ENCODE results near the gene COL9A1. TPM values are rescaled to one million over a fixed set of nuclear protein-coding genes. Genes with fewer than 3 reads are reported as not detected.

COL9A1 gene
- total and polyA plus RNA-seq, 2 of the 4 experiments (the other 2 are of a cell fraction), result not detected

DNA sequence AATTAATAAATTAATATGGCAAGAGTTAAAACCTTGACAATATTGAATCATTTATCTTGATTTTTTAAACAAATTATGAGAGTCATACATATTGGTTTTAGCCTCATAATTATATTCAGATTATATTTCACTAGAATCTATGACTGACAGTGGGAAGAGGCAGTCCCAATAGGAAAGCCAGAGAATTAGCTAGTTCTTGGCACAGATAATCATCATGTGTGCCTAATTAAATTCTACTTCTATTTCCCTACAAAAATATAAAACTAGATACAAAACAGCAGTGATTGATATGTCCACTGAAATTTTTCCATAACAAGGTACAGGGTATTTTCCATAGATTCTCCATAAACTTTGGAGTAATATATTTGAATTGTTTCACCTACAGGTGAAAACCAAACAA, 38.6 kb downstream of the COL9A1 start:
- Histone ChIP-seq H3K23ac (ENCODE audit: low read depth, low read length) (no peak overlapping the region), H3K79me1 (ENCODE audit: low read depth in 1 of 2, low read length in 2 of 2) (no peaks in the 10 kb centered on the region), H3K4me2 (ENCODE audit: low read depth, low read length) (no peak overlapping the region), H4K91ac (ENCODE audit: insufficient read depth, low read depth, low read length) (no peak overlapping the region), H3K18ac (ENCODE audit: low read depth, low read length) (no peak overlapping the region), H2AK9ac (replicated peaks; ENCODE audit: low read depth, low read length, poor library complexity) (no peak overlapping the region), H3K27ac (ENCODE audit: insufficient read depth, low read length) (no peak overlapping the region), H3K9me1 (ENCODE audit: insufficient read depth, low read length) (no peaks in the 10 kb centered on the region), H3K27me3 (ENCODE audit: control insufficient read depth, insufficient read depth, low read length) (no peaks in the 10 kb centered on the region), H3K9ac (ENCODE audit: low read depth, low read length) (no peak overlapping the region), H4K20me1 (ENCODE audit: insufficient read depth, low read length) (no peaks in the 10 kb centered on the region), H3K14ac (replicated peaks; ENCODE audit: low read depth, low read length) (no peak overlapping the region), H3K4me1 (ENCODE audit: control insufficient read depth, insufficient read depth, low read length) (no peaks in the 10 kb centered on the region), H3K56ac (ENCODE audit: extremely low read depth, insufficient read depth, low read length) (no peak overlapping the region), H2BK15ac (ENCODE audit: low read depth, low read length) (no peak overlapping the region), H4K5ac (ENCODE audit: low read depth, low read length) (no peak overlapping the region), H2BK5ac (ENCODE audit: low read depth, low read length, poor library complexity, severe bottlenecking) (no peak overlapping the region), H3K36me3 (ENCODE audit: control insufficient read depth, insufficient read depth, low read length) (no peaks in the 10 kb centered on the region), H3K4me3 (ENCODE audit: insufficient read depth, low read depth, low read length) (no peak overlapping the region), H2BK20ac (ENCODE audit: low read depth, low read length) (no peak overlapping the region), H2AFZ (replicated peaks; ENCODE audit: low read length, poor library complexity) (no peak overlapping the region), H2AK5ac (ENCODE audit: low read depth, low read length) (no peak overlapping the region), H3K9me3 (ENCODE audit: control insufficient read depth, insufficient read depth, low read length) (no peaks in the 10 kb centered on the region), H3K4ac (ENCODE audit: low read depth, low read length) (no peak overlapping the region), H2BK120ac (ENCODE audit: low read depth, low read length) (no peak overlapping the region), H4K8ac (ENCODE audit: low read depth in 2 of 2, low read length in 2 of 2) (no peak overlapping the region)
- CTCF ChIA-PET, result no interaction called here
- TF ChIP-seq NFE2L2 (IDR thresholded peaks at IDR 0.05; ENCODE audit: low read depth, low read length) (no peak), RFX5 (IDR thresholded peaks at IDR 0.05; ENCODE audit: low read depth, low read length) (no peak)
- BruUV-seq (replicated peaks), result no TSS peak
- in situ Hi-C loops (cut with MboI; ENCODE audit: low sequenced_read_pairs) (no loop called here), intact Hi-C loops (cut with micrococcal nuclease) (no loop called here), dilution Hi-C loops (cut with HindIII; ENCODE audit: low sequenced_read_pairs, unreplicated experiment) (no loop called here)
- POLR2A ChIA-PET (ENCODE audit: unreplicated experiment), result no interaction called here
- no peak for ATAC-seq (ENCODE audit: low read depth)
- DNase-seq, result no peak
